Peyer's patch (tissue), 4 donors: Measurements from ENCODE around the gene BACH1.

ENCODE experiments used
- CTCF ChIP-seq, 6 experiments: fragments of 450-650 bp in 4 of 6; fragments of 200-600 bp in 2 of 6; sonication (generic) in 1 of 6; IDR thresholded peaks; one replicate each; pipeline ENCODE4 v1.5.1; 2017 to 2019; ENCODE audit warnings: antibody characterized with exemption in 6 of 6, mild to moderate bottlenecking in 3 of 6, moderate library complexity in 1 of 6
- POLR2A ChIP-seq, 2 donors: fragments of 450-650 bp; IDR thresholded peaks; one replicate each; pipeline ENCODE4 v1.5.1; 2017; ENCODE audit warnings: antibody characterized with exemption in 2 of 2, mild to moderate bottlenecking in 2 of 2, moderate library complexity in 2 of 2

- TF ChIP-seq CTCF (IDR thresholded peaks at IDR 0.05) (no peak), POLR2A (IDR thresholded peaks at IDR 0.05) (no peak)
Observed at GRCh38 chr21:29386803-29387202, 88.1 kb downstream of the BACH1 start.
